NCI-H748 (cell line): Measurements from ENCODE around the gene CGB8.
"Not testable (repeated sequence)": the region's sequence is repeated elsewhere in the genome, so short reads cannot be mapped to it uniquely, and the experiment has no call there.

Experiments
- DNase-seq: peaks from one replicate; lab custom pipeline; 2025; ENCODE audit not compliant: unreplicated experiment; lab: John Stamatoyannopoulos, UW

CGB8 gene

DNA sequence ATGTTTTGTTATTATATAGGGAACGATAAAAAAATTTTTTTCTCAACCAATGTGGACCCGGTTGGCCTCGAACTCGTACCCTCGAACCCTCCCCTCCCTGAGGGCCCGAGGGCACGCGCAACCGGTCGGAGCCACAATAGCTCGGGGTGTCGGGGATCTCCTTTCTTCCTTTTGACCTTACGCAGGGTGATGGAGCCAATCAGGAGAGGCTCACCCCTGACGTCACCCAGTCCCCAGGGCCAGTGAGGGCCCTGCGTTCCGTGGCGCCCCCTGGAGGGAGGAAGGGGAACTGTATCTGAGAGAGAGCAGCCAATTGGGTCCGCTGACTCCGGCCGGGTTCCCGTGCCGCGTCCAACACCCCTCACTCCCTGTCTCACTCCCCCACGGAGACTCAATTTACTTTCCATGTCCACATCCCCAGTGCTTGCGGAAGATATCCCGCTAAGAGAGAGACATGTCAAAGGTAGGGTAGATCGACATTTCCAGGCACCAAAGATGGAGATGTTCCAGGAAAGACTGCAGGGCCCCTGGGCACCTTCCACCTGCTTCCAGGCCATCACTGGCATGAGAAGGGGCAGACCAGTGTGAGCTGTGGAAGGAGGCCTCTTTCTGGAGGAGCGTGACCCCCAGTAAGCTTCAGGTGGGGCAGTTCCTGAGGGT, 17.1 kb downstream of the CGB8 start, which contains the start of gene CGB2:
TSS of gene CGB2 (plus strand) at position 249 of the 660 bp plus-strand sequence. CDS start at position 455, 206 bp downstream.
- DNase-seq: peak; percentile 75

DNA sequence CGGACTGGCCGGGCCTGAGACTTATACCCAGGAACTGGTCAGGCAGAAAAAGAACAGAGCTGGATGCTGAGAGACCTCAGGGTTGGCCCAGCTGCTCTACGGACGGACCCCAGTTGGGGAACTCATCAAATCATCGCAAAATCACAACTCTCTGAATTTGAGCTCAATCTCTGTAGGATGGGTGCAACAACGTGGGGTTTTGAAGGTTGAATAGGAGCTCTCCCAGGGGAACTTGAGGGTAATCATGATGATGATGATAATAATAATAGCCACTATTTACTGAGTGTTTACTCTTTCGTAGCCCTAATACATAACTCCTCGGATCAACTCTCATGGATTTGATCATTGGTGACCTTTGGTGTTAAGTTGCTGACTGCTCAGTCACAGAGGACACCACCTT, 18.6 kb downstream of the CGB8 start:
- not testable (repeated sequence) for DNase-seq

DNA sequence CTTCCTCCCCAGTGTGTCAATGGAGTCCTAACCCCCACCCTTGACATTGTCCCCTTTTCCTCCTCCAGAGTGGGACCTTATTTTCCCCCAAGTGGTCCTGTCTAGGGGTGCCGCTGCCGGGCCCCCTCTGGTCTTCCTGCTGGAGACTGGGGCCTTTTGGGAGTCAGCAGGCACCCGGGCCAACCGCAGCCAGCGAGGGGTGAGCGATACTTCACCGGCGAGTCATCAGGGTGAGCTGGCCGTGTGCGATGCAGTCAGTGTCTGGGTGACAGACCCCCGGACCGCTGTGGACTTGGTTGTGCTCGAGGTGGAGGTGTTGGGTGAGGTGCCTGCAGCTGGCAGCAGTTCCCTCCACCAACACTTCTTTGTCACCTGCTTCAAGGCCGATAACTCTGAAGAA, 19.2 kb downstream of the CGB8 start:
- not testable (repeated sequence) for DNase-seq

DNA sequence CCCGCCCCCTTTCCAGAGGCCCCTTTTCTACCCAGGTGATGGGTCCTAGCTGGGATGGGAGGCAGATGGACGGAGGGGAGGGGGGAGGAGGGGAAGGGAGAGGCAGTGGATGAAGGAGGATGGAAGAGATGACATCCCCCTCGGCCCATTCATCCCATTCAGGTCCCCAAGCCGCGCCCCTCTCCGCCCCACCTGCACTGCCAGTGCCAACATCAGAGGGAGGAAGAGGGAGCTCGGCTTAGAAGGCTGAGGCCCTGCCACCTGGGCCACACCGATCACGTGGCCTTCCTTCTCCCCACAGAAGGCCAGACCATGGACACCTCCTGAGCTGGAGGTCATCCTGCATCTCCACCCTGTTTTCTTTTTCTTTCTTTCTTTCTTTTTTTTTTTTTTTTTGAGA, 20.2 kb downstream of the CGB8 start:
- DNase-seq: not testable (repeated sequence)

DNA sequence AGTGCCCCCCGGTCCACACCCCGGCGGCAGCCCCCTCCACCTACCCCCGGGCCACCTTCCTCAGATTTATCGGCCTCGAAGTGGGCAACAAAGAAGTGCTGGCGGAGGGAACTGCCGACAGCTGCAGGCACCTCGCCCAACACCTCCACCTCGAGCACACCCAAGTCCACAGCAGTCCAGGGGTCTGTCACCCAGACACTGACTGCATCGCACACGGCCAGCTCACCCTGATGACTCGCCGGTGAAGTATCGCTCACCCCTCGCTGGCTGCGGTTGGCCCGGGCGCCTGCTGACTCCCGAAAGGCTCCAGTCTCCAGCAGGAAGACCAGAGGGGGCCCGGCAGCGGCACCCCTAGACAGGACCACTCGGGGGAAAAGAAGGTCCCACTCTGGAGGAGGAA, 23.3 kb downstream of the CGB8 start:
- DNase-seq: not testable (repeated sequence)

DNA sequence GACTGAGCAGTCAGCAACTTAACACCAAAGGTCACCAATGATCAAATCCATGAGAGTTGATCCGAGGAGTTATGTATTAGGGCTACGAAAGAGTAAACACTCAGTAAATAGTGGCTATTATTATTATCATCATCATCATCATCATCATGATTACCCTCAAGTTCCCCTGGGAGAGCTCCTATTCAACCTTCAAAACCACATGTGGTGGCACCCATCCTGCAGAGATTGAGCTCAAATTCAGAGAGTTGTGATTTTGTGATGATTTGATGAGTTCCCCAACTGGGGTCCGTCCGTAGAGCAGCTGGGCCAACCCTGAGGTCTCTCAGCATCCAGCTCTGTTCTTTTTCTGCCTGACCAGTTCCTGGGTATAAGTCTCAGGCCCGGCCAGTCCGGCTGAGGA, 23.8 kb downstream of the CGB8 start:
- not testable (repeated sequence) for DNase-seq

DNA sequence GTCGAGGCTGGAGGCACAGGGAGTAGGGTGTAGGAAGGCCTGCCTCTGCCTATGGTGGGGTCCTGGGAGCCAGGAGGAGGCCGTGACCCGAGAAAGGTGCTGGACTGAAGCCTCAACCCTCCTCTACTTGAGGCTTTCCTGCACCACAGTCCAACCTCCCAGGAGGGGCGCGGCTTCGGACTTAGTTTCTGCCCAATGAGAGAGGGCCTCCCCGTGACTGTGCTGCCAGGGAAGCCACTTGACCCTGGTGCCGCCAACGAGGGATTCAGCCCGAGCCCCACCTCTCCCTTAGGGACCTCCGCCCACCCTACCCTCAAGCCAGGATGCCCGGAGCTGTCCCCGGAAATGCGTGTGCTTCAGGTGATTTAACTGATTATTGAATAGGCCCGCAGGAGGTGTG, 24.7 kb downstream of the CGB8 start, which contains the start of gene CGB3:
TSS of gene CGB3 (minus strand) at position 101 of the 400 bp plus-strand sequence. CDS start 362 bp downstream, outside the sequence.
- DNase-seq: not testable (repeated sequence)

DNA sequence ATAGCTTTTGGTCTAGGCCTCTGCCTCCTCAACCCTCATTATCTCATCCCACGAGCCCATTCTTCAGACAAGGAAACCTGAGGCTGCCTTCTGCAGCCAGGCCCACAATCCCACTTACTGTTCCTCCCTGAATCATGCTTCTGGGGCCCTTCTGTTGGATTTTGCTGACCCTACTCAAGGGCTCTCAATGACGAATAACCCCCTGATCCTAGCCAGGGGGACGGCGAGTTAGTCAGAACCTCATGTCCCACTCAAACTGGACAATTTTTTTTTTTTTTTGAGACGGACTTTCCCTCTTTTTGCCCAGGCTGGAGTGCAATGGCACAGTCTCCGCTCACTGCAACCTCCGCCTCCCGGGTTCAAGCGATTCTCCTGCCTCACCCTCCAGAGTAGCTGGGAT, 26.8 kb downstream of the CGB8 start:
- DNase-seq: no peak

DNA sequence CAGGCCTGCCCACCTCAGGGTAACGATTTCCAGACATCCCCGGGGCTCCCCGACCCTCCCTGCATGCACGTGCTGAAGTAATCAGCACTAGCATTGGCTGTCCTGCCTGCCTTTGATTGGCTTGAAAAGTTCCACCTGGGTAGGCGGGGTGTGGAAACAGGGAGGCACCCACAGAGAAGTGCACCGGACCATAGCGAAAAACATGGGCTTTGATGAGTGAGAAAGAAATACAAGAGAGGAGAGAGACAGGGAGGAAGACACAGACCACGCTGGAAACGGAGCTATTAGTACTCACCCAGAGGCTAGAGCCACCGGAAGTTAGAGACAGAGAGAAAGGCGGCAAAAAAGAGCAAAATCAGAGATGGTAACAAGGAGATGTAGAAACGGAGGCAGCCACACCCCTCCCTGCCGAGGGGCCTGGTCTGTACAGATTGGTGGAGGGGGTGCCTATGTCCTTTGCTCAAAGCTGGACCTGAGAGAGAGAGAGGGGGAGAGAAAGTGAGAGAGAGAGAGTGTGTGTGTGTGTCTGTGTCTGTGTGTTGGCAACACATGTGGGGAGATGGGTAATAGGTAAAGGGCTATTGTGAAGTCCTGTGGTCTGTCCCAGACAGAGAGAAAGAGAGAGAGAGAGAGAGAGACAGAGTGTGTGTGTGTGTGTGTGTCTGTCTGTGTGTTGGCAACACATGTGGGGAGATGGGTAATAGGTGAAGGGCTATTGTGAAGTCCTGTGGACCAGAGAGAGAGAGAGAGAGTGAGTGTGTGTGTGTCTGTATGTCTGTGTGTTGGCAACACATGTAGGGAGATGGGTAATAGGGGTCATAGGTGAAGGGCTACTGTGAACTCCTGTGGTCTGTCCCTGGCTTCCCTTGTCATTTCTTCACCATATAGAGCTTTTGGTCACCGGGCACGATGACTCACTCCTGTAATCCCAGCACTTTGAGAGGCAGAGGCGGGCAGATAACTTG, 27.7 kb downstream of the CGB8 start:
- DNase-seq: no peak

DNA sequence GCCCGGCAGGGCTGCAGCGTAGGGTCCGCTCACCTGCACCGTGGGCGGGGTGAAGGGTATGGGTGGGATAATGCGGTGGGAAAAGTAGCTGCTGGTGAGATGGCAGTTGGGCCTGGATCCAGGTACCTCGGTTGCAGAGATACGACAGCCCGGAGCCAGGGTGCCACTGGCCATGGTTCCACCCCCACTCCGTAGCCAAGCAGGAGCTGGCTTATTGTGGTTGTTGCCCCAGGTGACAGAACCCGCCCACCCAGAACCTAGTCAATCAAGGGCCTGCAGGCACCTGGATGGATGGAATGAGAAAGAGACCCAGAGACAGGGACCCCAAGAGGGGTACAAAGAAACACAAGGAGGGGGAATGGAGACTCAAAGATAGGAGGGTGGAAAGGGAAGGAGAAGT, 28.6 kb downstream of the CGB8 start:
- DNase-seq: peak; percentile 39

DNA sequence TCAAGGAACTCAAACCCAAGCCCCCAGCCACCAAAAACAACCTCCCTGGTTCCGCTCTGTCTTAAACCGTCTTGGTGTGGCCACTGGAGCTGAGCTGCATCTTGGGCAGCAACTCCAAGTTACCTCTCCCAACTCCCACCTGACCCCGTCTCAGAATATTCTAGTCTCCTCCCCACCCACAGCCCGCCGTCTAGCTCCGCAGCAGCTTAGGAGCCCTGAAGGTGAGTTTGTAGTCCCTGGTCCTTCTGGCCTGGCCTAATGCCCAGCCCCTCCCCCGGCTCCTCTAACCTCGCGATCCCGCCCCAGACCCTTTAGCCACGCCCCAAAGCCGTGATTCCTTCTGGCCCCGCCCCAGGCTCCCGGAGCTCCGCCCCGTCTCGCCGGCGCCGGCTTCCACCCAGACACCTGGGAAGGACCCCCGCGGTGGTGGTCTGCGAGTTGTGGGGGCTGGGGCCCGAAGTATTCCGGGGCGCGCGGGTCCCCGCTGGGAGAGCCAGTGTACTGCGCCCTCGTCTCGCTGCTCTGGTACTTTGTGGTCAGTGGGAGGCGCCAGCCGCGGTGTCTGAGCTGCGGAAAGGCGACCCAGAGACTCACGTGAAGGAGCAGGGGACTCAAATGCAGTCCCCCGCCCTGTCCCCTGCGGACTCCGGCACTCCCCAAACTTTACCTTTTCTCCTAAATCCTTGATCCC, 29.5 kb downstream of the CGB8 start:
- peak; percentile 85 for DNase-seq

DNA sequence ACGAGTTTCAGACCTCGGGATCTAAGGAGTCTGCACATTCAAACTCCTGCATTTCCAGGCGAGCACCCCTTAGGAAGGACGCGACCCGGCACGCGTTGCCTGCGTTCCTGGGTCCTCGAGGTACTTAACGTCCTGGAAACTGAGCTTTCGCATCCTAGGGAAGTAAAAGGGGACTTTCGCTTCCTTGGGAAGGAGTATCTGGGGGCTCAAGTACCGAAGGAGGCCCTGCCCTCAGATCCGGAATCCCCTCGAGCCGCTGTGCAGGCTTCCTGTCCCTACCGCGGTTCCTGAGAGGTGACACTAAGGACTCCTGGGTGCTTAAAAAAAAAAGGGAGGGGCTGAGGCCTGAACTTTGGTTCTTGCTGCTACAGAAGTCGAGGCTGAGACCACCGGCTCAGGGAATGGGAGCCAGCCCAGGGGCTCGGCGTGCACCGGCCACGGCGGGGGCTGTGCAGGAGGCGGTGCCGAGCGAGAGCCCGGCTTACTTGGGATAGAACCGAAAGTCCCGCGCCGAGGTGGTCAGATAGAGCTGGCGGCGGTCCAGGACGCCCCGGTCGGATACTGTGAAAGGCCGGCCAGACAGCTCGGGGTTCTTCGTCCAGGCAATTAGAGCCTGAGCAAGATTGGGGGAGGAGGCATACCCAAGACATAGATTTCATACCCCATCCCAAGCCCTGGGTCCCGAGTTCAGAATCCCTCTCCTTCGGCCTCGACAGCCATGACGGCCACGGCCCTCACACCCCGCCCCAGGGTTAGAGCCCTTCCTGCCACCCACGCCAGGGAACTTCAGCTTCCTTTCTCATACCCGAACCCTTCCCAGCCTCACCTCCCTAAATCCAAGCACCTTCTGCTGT, 30.3 kb downstream of the CGB8 start:
- DNase-seq: peak; percentile 31

DNA sequence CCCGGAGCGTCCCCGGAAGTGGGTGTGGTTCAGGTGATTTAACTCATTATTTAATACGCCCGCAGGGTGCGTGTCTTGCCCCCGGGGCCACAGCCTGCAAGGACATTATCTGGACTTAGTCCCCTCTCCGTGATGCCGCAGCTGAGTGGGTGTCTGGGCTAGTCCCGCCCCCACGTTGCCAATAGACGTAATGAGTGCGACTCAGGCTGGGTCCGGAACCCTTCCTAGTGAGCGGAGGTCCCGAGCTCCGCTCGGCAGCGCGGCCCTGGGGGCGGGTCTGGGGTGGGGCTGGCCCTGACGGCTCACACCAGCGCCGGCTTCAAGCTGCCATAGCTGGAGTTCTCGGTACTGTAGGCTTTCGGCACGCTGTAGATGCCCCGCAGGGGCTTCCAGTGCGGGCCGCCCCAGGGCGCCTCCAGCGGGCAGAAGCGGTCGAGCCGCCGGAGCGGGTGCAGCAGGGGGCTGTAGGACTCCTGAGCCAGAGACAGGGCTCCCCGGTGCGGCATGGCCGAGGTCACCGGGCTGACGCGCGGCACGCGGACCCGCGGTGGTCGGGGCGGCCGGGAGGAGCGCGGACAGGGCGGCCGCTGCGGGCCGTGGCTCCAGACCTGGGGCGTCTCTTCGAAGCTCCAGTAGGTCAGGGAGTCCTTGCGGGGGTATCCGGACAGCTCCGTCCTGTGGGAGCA, 31.1 kb downstream of the CGB8 start:
- DNase-seq: peak; percentile 75

DNA sequence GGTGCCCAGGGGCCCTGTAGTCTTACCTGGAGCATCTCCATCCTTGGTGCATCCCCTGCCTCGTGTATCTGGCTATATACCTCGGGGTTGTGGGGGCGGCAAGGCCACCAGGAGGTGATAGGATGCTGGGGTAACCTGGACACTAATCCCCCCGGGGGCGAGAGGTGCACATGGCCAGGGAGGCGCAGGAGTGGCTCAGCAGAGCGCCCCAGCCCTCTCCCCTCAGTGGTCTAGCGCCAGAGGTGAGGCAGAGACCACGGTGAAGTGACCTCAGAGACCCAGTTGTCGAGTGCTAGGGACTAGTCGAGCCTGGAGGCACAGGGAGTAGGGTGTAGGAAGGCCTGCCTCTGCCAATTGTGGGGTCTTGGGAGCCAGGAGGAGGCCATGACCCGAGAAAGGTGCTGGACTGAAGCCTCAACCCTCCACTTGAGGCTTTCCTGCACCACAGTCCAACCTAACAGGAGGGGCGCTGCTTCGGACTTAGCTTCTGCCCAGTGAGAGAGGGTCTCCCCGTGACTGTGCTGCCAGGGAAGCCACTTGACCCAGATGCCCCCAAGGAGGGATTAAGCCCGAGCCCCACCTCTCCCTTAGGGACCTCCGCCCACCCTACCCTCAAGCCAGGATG, 31.8 kb downstream of the CGB8 start, which contains the start of gene LHB:
TSS of gene LHB (minus strand) at position 51 of the 625 bp plus-strand sequence. CDS start at position 41, 10 bp downstream.
- DNase-seq: no peak

DNA sequence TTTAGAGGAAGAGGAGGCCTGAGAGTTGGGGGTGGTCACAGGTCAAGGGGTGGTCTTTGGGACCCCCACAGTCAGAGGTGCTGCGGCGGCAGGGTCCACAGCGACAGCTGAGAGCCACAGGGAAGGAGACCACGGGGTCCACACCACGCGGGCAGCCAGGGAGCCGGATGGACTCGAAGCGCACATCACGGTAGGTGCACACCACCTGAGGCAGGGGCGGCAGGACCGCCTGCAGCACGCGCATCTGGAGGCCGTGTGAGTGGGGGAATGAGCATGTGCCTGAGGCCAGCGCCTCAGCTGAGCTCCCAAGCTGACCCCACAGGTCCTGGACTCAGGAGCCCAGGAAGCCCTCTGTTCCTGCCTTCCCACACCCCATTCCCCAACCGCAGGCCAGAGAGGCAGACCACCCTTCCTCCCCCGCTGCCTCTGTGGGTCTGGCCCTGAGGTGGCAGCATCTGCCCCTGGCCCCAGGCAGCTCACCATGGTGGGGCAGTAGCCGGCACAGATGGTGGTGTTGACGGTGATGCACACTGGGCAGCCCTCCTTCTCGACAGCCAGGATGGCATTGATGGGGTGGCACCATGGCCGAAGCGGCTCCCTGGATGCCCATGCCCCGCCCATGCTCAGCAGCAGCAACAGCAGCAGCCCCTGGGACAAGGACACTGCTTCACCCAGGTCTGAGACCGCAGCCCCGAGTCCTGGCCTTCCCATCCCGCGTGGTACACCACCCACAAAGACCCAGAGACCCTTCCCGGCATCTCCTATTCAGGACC, 32.7 kb downstream of the CGB8 start:
- DNase-seq: no peak

DNA sequence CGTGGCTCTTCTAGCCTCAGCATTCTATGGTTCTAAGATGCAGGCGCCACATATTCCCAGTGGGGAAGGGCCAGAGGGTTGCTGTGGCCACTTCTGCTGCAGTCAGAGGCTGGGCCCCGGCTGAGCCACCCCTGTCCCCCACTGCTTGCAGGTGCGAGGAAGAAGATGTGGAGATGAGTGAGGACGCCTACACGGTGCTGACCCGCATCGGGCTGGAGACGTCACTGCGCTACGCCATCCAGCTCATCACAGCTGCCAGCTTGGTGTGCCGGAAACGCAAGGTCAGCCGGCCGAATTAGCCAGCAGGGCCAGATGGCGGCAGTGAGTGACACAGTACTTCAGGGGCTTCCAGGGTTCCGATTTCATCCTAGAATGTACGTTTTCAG, 34.0 kb downstream of the CGB8 start:
- no peak for DNase-seq

DNA sequence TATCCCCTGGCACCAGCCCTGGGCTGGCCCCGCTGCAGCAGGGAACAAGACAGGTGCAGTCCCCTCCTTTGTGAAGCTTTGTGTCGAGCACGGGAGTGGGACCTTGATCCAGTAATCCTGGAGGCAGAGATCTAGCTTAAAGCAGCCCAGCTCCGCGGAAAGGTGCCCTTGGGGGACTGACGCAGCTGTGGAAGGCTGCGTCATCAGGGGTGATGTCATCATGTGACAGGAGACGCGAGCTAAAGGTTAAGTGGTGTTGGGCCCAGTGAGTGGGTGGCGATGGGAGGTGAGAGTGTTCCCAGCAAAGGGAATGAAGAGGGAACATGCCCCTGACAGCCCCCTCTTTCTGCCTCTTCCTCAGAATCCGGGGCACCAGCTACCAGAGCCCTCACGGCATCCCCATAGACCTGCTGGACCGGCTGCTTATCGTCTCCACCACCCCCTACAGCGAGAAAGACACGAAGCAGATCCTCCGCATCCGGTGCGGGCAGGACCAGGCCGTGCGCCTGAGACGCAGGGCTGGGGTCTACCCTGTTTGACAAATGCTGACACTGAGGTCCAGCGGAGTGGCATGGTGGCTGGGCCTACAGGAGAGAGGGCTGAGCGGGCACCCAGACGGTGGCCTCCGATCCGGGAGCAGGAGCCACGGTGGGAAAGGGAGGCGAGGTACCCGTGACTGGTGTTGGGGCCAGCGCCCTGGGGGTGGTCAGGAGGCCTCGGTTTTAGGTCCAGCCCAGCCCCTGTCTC, 34.6 kb downstream of the CGB8 start:
- DNase-seq: no peak

DNA sequence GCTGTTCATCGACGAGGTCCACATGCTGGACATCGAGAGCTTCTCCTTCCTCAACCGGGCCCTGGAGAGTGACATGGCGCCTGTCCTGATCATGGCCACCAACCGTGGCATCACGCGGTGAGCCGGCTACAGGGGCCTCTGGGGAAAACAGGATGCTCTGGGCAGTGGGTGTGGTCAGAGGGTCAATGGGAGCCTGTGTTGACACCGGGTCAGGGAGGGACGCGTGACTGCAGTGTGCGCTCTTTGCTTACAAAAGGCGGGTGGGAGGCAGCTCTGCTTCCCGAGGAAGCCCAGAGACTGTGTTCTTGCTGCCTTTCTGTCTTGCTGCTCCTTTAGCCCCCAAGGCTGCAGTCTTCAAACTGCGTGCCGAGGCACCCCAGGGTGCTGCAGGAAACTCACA, 37.7 kb downstream of the CGB8 start:
- no peak for DNase-seq
